AG04450 (cell line): ENCODE measurements around the gene DUSP6. TPM values are rescaled to one million over a fixed set of nuclear protein-coding genes. Genes with fewer than 3 reads are reported as not detected.

Source experiments
- CTCF ChIA-PET: fragments of 300-600, 350-600 bp; formaldehyde crosslinking; extraction: SDS; loops from one replicate; lab custom pipeline; 2022; ENCODE audit warnings: antibody characterized with exemption, inconsistent platforms; lab: Charles Lee
- POLR2A ChIA-PET: fragments of 350-600 bp; formaldehyde crosslinking; extraction: SDS; loops from one replicate; lab custom pipeline; 2021; ENCODE audit warnings: antibody characterized with exemption, inconsistent platforms; lab: Yijun Ruan, JAX
- DNase-seq: peaks from one replicate; pipeline ENCODE4 v3.0.0-alpha.2; 2011; ENCODE audit warnings: low read depth, low spot score
- H3K27ac ChIP-seq: one replicate; pipeline ENCODE4 v1.5.1; 2012; ENCODE audit warnings: low read depth, low read length, control low read depth
- H3K27me3 ChIP-seq: one replicate; pipeline ENCODE4 v1.6.0; 2012; ENCODE audit warnings: low read length; ENCODE audit not compliant: control insufficient read depth, insufficient read depth
- H3K4me3 ChIP-seq: 2 replicates; pipeline ENCODE4 v1.5.1; 2011; ENCODE audit warnings: mild to moderate bottlenecking, low read depth, low read length, control low read depth
- H3K9me3 ChIP-seq: 2 replicates; pipeline ENCODE4 v1.5.1; 2012; ENCODE audit warnings: low read length; ENCODE audit not compliant: control insufficient read depth, insufficient read depth
- polyA plus RNA-seq: library from polyadenylated mRNA; depleted of rRNA; stranded (reverse); fragments of >200 nt; gene quantifications from 2 replicates; pipeline ENCODE4 v1.2.3, GENCODE V29; 2011
- TF ChIP-seq, protein P1 (sequence below): IDR thresholded peaks from 2 replicates; pipeline ENCODE4 v1.5.1; 2011; ENCODE audit warnings: low read depth, low read length, control low read depth, inconsistent platforms

The DUSP6 gene
- polyA plus RNA-seq, 1 experiment, result 27.9 TPM

GRCh38 chr12:89370421-89370831, 18.1 kb upstream of the DUSP6 start:
- POLR2A ChIA-PET, result no interaction called here
- no peak for DNase-seq
- CTCF ChIA-PET, result no interaction called here

GRCh38 chr12:89369166-89369565, 16.9 kb upstream of the DUSP6 start:
- H3K9me3 ChIP-seq, result no peaks in the 10 kb centered on the region
- ChIA-PET POLR2A (no interaction called here), CTCF (interaction anchor here (1.2 kb wide), 1 partner anchor 350 kb away, joined by 4 read pairs; no protein-coding TSS in a partner anchor)
- no peak overlapping the region for H3K4me3 ChIP-seq
- H3K27me3 ChIP-seq, result no peaks in the 10 kb centered on the region
- TF ChIP-seq, protein P1, sequence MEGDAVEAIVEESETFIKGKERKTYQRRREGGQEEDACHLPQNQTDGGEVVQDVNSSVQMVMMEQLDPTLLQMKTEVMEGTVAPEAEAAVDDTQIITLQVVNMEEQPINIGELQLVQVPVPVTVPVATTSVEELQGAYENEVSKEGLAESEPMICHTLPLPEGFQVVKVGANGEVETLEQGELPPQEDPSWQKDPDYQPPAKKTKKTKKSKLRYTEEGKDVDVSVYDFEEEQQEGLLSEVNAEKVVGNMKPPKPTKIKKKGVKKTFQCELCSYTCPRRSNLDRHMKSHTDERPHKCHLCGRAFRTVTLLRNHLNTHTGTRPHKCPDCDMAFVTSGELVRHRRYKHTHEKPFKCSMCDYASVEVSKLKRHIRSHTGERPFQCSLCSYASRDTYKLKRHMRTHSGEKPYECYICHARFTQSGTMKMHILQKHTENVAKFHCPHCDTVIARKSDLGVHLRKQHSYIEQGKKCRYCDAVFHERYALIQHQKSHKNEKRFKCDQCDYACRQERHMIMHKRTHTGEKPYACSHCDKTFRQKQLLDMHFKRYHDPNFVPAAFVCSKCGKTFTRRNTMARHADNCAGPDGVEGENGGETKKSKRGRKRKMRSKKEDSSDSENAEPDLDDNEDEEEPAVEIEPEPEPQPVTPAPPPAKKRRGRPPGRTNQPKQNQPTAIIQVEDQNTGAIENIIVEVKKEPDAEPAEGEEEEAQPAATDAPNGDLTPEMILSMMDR, result no peak
- DNase-seq, result no peak
- H3K27ac ChIP-seq, result no peak overlapping the region

More at GRCh38 chr12:89370421-89370831, 18.1 kb upstream of the DUSP6 start:
- H3K4me3 ChIP-seq, result no peak overlapping the region
- H3K27me3 ChIP-seq, result no peaks in the 10 kb centered on the region
- H3K9me3 ChIP-seq, result no peaks in the 10 kb centered on the region
- no peak overlapping the region for H3K27ac ChIP-seq
- TF ChIP-seq, protein P1, result no peak

- Histone ChIP-seq H3K27me3 (no peaks in the 10 kb centered on the region), H3K9me3 (no peaks in the 10 kb centered on the region), H3K27ac (no peak overlapping the region), H3K4me3 (no peak overlapping the region)
- CTCF ChIA-PET, result interaction anchor here (1.2 kb wide), 1 partner anchor 349 kb away, joined by 4 read pairs; no protein-coding TSS in a partner anchor
- POLR2A ChIA-PET, result no interaction called here
- TF ChIP-seq, protein P1, result no peak
- DNase-seq, result no peak
These were observed 16.1 kb upstream of the DUSP6 start for GRCh38 chr12:89368391-89368790.

DNA sequence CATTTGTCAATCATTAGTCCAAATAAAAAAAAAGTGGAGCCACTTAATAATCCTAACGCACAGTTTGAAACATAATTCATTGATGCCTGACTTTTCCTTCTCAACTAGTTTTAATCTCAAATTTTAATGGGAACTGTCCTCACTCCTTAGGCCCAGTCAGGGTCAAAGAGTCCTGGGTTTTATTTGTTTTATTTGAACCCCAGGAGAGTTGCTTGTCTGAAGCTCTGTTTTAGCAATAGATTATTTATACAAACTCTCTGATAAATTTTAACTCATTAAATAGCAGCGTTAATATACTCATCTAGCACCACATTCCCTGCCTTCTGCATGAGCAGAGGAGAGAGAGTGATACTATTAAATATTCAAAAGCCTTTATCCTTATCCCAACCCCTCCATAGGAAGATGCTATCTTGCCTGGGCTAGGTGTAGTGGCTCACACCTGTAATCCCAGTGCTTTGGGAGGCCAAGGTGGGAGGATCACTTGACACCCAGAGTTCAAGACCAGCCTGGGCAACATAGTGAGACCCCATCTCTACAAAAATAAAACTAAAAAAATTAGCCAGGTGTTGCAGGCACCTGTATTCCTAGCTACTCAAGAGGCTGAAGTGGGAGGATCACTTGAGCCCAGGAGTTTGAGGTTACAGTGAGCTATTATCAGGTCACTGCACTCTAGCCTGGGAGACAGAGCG, 14.5 kb upstream of the DUSP6 start:
- TF ChIP-seq, protein P1, result no peak
- Histone ChIP-seq H3K27ac (no peak overlapping the region), H3K4me3 (no peak overlapping the region), H3K27me3 (no peaks in the 10 kb centered on the region), H3K9me3 (no peaks in the 10 kb centered on the region)
- no peak for DNase-seq
- ChIA-PET POLR2A (no interaction called here), CTCF (no interaction called here)

- no peaks in the 10 kb centered on the region for H3K27me3 ChIP-seq
- no peak overlapping the region for H3K27ac ChIP-seq
- H3K4me3 ChIP-seq, result no peak overlapping the region
- DNase-seq, result no peak
- TF ChIP-seq, protein P1, result no peak
- H3K9me3 ChIP-seq, result no peaks in the 10 kb centered on the region
- CTCF ChIA-PET, result interaction anchor here (0.6 to 1.0 kb wide), 2 partner anchors 73 to 106 kb away, joined by 3 read pairs; no protein-coding TSS in a partner anchor
- POLR2A ChIA-PET, result no interaction called here
These were observed 12.3 kb upstream of the DUSP6 start for GRCh38 chr12:89364631-89365030.
